GM19468 (cell line): ENCODE results near the gene OBSCN.

Source experiments
- ATAC-seq: cut with Tn5 transposase; IDR thresholded peaks from one replicate; pipeline ENCODE4 v1.9.1; 2021; ENCODE audit warnings: mild to moderate bottlenecking, moderate library complexity, moderate number of reproducible peaks; ENCODE audit not compliant: unreplicated experiment; ENCODE audit errors: extremely low read depth

The OBSCN gene

GRCh38 chr1:228334954-228335353, 127.1 kb downstream of the OBSCN start:
- no peak for ATAC-seq

GRCh38 chr1:228335406-228336307, 127.8 kb downstream of the OBSCN start:
- ATAC-seq, result no peak

GRCh38 chr1:228336308-228337030, 128.6 kb downstream of the OBSCN start:
- no peak for ATAC-seq

GRCh38 chr1:228337031-228337564, 129.3 kb downstream of the OBSCN start:
- no peak for ATAC-seq

GRCh38 chr1:228337711-228338520, 130.1 kb downstream of the OBSCN start:
- no peak for ATAC-seq

- no peak for ATAC-seq
Measured at GRCh38 chr1:228338521-228339051, 130.7 kb downstream of the OBSCN start.

GRCh38 chr1:228339059-228339704, 131.3 kb downstream of the OBSCN start:
- no peak for ATAC-seq

- no peak for ATAC-seq
Measured at GRCh38 chr1:228339766-228340685, 132.2 kb downstream of the OBSCN start.

GRCh38 chr1:228340686-228341449, 133.0 kb downstream of the OBSCN start:
- no peak for ATAC-seq

GRCh38 chr1:228341450-228341813, 133.6 kb downstream of the OBSCN start:
- ATAC-seq, result no peak

- ATAC-seq, result no peak
Measured at GRCh38 chr1:228341814-228342626, 134.2 kb downstream of the OBSCN start.

GRCh38 chr1:228342627-228343190, 134.9 kb downstream of the OBSCN start:
- no peak for ATAC-seq

GRCh38 chr1:228343191-228343661, 135.4 kb downstream of the OBSCN start:
- no peak for ATAC-seq

GRCh38 chr1:228344631-228345072, 136.8 kb downstream of the OBSCN start:
- no peak for ATAC-seq

- no peak for ATAC-seq
Measured at GRCh38 chr1:228345201-228345930, 137.5 kb downstream of the OBSCN start.

- ATAC-seq, result no peak
Measured at GRCh38 chr1:228346731-228347130, 138.9 kb downstream of the OBSCN start.
